Stimulated activated naive CD4-positive, alpha-beta T cell treated with Interleukin-2 at 50 U/mL for 16 hours (primary cell): ENCODE results near the gene TACR2.

ENCODE experiments used
- DNase-seq: peaks from one replicate; lab custom pipeline; 2025; lab: John Stamatoyannopoulos, UW

TACR2 gene

DNA sequence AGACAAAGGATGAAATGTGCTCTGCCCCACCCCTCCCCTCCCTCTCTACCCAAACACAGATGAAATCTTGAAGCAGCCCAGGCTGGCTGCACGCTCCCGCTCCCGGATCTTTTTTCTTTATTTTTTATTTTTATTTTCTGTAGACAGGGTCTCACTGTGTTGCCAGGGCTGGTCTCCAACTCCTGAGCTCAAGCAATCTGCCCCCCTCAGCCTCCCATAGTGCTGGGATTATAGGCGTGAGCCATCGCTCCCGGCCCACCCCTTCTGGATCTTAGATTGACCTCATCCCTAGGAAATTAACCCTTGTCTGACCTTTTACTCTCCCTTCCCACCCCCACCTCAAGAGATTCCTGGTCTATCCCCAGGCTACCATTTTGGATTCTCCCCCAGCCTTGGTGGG is 14.3 kb downstream of the TACR2 start:
- no peak for DNase-seq

DNA sequence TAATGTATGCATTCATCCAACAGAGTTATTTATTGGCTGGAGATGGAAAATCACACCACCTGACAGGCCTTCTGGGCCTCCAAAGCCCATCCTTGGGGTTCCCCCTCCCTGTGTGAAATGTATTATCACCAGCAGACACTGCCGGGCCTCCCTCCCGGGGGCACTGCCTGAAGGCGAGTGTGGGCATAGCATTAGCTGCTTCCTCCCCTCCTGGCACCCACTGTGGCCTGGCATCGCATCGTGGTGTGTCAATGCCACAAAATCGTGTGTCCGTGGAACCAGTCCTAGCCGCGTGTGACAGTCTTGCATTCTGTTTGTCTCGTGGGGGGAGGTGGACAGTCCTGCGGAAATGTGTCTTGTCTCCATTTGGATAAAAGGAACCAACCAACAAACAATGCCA is 15.3 kb downstream of the TACR2 start:
- no peak for DNase-seq

DNA sequence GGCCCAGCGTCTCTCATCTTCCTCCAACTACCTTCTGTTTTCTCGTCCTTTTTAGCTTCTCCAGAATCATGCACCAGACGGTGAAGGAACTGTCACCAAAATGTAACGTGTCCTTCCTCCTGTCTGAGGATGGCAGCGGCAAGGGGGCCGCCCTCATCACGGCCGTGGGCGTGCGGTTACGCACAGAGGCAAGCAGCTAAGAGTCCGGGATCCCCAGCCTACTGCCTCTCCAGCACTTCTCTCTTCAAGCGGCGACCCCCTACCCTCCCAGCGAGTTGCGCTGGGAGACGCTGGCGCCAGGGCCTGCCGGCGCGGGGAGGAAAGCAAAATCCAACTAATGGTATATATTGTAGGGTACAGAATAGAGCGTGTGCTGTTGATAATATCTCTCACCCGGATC is 15.8 kb downstream of the TACR2 start:
- DNase-seq: no peak

DNA sequence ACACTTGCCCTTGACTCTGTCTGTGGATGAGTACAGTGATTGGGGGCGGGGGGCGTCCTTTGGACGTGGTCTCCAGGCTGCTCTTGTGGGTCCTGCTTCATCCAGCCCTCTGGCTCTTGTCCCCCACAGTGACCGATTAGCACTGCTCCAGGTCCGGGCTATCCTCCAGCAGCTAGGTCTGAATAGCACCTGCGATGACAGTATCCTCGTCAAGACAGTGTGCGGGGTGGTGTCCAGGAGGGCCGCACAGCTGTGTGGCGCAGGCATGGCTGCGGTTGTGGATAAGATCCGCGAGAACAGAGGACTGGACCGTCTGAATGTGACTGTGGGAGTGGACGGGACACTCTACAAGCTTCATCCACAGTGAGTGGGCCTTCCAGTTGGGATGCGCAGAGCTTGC is 18.3 kb downstream of the TACR2 start:
- DNase-seq: no peak

DNA sequence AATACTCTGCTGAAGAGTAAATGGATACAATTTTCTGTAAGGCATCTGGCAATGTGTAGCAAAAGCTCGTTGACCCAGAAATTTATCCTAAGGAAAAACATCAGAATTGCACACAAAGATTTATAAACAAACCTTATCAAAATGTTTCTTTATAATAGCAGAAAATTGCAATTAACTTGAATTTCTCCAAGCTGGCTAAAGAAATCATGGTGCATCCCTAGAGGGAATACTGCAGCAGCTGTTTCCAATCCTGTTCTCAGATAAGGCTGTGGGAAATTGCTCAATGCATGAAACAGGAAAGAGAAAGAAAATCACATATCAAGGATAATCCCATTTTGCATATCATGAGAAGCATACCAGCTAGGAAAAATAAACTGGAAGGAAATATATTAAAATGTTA is 18.7 kb downstream of the TACR2 start:
- DNase-seq: no peak

DNA sequence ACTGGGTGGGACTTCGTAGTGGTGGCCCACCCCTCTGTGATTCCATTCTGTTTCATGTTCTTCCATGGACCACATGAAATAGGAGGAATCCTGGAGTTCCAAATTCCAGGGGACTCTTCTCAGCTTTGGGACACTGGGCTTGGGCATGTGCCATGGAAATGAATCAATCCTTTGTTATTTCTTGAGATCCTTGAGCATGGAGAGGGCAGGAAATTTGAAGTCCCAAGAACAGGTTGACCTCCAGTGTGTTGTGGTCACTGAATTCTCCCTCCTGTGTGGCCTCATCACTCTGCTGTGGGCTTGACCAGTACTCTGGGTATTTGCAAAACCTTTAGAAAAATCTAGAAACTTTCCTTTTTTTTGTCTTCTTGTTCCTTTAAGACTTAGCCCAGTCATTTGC is 22.7 kb downstream of the TACR2 start:
- no peak for DNase-seq

DNA sequence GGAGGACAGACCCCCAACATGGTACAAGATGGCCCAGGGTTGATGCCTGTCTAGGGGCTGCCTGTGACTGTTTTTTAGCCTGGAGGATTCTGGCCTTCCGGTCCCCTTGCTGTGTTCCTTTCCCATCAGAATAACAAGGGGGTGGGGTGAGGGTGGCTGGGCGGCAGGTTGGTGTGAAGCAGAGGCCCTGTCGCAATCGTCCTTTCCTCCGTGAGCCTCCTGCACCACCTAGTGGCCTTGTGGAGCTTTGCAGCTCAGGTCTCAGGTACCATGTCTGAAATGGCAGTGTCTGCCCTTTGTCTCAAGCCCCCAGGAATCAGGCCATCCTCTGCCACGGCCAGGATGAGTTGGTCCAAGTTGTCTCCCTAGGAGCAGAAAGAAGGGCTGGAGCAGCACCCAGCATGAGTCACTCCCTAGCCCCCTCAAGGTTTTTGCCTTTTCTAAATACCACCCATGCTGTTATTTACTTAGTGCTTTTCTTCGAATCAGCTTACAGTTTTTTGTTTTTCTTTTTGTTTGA is 24.2 kb downstream of the TACR2 start:
- DNase-seq: peak; percentile 73

DNA sequence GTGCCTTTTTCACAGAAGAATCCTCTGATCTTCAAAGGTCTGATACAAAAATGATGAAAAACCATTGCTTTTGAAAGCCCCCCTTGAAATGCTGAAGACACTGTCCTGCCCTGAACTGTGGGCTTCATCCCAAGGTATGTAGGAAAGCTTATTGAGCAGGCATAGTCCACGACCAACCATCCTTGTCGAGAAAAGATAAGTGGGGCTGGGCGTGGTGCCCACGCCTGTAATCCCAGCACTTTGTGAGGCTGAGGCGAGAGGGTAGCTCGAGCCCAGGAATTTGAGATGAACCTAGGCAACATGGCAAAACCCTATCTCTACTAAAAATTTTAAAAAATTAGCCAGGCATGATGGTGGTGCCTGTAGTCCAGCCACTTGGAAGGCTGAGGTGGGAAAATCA is 25.6 kb downstream of the TACR2 start:
- no peak for DNase-seq

DNA sequence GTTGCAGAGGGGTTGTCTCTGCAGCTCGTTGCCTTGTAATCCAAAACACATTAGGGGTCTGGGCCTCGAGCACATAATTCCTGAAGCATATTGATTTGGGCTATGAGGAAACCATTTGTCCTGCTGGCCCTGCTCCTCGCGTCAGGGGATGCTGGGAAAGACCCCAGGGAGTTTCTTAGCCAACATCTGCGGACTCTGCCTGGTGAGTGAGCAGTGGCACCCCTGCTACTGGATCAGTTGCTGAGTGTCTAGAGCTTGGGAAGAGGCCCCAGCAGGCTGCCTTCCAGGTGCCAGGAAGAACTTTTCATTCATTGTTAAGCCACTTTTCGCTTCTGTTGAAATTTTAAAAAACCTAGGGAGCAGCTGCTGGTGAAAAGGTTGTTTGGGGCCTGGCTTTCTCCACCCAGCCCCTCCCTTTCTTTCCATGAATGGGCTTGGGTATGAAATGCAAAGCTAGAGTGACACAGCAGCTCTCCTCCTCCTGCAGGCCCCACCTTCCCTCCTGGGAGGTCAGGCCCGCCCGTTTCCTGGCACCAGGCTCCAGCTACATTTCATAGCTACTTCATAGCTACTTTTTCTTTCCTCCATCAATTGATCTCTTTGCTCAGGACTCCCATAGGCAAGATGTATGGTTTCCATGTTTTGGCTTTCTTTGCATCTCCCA is 26.8 kb downstream of the TACR2 start:
- no peak for DNase-seq

DNA sequence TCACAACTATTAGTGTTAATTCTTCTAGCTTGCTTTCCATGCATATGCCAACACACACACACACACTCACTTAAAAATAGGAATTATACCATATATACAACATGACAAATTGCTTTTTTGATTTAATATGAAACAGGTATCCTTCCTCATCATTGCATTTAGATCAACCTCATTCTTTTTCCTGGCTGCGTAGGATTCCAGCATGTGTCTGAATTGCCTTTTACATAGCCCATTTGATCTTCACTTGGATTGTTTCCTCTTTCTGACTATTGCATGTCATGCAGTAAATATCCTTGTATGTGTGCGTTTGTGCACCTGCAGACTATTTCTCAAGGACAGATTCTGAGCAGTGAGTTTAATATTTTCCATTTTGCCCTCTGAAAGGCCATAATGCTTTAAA is 28.2 kb downstream of the TACR2 start:
- DNase-seq: no peak

DNA sequence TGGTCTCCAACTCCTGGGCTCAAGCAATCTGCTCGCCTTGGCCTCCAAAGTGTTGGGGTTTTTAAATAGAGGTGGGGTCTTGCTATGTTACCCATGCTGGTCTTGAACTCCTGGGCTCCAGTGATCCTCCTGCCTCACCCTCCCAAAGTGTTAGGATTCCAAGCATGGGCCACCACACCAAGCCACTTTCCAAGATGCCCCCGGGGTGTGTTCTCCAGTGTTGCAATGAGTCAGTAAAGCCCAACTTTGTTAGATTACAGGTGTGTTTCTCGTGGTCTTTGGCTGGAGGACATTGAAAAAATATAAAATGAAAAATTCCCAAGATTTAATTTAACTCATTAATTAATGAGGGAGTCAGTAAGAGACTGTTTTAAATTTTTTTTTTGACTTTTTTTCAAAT is 29.2 kb downstream of the TACR2 start:
- DNase-seq: no peak

DNA sequence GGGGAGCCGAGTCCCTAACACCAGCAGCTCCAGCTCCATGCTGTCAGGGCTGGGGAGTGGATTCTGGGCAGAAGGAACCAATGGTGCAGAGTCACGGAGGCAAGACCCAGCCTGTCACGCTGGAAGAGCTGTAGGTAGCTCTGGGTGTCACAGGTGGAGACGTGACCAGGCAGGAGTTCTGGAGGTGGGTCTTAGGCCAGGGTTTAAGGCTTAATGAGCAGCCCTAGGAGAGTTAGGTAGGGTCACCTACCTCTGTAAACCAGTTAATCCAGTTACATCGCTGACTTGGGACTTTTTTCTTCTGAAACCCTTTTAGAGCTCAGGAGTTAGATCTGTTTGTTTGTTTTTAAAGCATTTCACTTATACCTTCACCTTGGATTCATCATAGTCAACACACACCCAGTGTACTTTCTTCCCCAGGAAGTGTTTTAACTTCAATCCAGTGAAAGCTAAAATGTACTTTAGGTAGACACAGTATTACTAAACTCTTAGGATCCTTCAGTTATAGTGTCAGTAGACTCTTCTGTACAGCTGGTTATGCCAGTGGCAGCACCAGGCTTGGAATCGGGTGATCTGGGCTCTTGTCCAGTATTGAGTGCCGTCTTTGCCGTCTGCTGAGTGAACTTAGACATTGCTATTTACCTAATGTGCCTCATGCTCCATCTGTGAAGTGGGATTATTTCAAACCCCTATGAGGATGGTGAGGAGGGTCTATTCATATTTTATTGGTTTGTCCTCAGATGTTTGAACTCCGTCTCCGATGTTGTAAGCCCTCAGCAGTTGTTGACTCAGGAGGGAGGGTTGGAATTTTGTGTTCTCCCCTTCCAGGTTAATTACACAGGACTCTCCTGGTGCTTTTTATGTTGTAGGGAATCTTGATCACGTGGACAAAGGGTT is 31.0 kb downstream of the TACR2 start:
- DNase-seq: no peak

DNA sequence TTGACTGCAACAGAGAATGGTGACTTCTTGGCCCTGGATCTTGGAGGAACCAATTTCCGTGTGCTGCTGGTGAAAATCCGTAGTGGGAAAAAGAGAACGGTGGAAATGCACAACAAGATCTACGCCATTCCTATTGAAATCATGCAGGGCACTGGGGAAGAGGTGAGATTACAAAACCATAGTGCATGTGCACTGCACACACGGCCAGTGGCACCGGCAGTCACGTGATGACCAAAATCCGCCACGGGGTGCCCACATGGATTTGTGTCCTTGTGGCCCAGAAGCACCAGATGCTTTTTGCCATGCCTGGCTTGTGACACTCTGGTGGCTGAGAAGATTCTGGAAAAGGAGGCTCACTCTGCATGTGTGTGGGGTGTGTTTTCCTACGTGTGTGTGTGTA is 32.4 kb downstream of the TACR2 start:
- no peak for DNase-seq

DNA sequence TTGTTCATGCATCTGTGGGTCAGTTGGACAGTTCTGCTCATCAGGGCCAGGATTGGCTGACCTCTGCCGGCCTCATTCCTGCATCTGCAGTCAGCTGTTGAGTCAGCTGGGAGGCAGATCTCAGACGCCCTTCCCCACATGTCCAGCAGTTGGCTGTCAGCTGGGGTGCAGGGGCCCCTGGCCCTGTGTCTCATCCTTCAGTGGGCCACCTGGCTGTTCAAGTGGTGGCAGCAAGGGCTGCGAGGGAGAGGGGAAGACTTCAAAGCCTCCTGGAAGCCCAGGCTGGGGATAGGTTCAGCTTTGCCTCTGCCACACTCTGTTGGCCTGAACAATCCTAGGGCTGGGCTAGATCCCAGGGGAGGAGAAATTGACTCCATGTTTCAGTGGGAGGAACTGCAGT is 33.2 kb downstream of the TACR2 start:
- DNase-seq: no peak

DNA sequence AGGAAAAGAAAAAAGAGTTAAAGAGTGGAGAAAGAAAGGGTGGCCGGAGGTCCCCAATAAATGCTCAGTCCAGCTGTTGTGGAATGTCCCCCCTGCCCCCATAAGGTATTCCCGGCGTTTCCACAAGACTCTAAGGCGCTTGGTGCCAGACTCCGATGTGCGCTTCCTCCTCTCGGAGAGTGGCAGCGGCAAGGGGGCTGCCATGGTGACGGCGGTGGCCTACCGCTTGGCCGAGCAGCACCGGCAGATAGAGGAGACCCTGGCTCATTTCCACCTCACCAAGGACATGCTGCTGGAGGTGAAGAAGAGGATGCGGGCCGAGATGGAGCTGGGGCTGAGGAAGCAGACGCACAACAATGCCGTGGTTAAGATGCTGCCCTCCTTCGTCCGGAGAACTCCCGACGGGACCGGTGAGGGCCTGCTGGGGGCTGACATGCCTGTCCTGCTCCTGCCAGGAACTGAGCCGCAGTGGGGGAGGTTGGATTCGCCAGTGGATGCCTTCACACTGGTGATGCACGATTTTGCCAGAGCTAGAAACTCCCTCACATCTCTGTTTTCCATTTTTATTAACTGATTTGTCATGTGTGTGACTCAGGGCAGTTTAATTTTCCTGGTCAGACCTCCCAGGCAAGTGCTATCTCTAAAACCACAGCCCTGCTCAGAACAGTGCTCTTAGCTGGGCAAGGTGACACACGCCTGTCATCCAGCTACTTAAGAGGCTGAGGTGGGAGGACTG is 34.2 kb downstream of the TACR2 start:
- no peak for DNase-seq

DNA sequence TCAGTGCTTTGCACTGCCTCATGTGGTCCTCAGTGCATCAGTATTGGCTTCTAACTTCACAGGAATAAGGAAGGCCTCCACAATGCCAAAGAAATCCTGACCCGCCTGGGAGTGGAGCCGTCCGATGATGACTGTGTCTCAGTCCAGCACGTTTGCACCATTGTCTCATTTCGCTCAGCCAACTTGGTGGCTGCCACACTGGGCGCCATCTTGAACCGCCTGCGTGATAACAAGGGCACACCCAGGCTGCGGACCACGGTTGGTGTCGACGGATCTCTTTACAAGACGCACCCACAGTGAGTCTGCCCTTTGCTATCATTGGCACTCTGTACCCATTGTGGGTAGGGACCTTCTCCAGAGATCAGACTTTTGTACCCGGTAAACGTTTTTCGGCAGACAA is 36.9 kb downstream of the TACR2 start:
- DNase-seq: no peak

DNA sequence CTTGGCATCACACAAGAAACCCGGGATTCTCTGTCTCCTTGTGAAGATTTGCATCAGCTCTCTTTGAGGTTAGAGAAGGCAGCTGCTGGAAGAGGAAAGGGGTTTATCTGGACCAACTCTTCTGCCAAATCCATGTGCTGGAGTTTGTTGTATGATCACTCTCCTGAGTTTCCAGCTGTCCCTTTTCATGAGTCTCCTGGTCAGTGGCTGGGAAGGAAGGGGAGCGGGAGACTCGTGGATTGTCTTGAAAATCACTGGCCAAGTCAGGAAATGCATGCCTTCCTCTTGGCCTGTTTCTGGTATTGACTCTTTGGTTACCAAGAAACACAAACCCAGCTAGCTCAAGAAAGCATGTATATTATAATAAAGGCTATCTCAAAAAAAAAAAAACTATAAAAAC is 38.8 kb downstream of the TACR2 start:
- no peak for DNase-seq

DNA sequence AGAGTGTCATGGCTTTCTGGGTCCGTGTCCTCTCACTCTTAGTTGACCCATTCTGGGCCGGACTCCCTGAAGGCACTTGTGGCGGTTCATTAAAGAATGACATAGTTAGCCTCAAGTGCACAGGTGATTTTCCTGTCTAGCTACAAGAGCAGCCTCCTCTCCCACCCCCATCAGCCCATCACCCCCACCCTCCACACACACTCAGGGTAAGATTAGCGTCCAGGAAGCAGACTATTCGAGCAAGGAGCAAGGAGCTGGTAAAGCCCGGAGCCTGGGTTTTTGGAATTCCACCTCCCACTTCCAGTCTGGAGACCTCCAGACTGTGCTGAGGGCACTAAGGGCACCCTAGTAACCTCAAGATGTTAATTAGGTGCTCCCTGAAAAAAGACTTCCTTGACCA is 39.5 kb downstream of the TACR2 start:
- DNase-seq: no peak

DNA sequence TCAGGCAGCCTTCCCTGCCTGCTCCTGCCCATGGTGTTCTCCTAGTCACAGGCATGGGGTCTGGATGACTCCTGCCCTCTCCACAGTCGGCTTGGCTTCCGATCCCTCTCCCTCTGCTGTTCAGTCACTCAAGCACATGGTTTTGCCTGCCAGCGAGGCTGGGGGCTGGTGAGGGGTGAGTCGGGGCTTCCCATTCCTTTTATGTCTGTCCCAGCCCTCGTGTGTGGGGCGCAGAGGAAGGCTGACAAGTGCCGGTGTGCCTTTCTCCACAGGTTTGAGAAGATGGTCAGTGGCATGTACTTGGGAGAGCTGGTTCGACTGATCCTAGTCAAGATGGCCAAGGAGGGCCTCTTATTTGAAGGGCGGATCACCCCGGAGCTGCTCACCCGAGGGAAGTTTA is 40.1 kb downstream of the TACR2 start:
- no peak for DNase-seq

DNA sequence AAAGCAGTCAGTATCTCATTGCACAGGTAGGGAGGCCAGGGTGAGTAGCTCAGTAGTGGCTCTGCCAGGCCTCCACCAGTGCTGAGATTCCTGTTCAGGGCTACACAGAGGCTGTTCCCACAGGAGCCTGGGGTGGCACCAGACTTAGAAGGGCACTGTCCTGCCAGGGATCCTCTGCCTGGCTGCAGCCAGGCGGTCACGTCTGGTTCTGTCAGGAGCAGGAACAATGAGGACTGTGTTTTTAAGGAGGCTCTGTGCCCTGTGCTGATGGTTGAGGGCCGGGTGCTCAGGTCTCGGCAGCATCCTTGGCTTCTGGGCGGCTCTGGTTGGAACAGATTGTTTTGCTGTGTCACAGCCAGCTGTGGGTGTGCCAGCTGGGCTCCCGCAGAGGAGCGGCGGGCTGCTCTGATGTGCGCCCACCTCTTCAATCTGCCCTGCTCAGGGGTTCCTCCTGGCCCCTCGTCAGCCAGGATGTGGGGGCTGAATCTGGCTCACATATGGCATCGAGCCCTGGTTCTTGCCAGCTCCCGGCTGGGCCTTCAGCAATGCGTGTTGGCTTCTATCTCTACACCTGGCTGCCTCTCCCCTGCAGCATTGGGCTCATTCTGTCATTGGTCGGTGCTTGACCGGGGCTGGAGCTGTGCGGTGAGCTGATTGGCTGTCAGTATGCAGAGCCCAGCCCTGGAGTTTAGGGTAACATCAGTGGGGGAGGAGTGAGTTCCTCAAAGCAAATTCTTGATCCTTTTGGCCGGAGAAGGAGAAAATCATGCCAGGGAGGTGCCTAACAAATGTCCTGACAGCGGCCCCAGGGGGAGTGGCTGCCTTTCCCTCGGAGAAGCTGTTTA is 41.2 kb downstream of the TACR2 start:
- DNase-seq: no peak

DNA sequence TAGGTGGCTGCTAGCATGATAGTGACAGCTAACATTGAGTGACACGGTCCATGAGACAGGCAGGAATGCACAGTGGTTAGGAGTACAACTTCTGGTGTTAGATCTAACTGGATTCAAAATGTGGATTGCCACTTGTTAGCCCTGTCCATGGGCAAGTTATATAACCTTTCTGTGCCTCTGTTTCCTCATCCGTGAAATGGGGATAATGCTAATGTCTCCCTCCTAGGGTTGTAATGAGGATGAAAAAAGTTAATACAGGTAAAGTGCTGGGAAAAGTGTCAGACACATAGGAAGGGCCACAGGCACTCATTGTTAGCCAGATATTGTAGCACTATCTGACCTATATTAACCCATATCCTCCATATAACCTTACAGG is 41.8 kb downstream of the TACR2 start:
- no peak for DNase-seq

DNA sequence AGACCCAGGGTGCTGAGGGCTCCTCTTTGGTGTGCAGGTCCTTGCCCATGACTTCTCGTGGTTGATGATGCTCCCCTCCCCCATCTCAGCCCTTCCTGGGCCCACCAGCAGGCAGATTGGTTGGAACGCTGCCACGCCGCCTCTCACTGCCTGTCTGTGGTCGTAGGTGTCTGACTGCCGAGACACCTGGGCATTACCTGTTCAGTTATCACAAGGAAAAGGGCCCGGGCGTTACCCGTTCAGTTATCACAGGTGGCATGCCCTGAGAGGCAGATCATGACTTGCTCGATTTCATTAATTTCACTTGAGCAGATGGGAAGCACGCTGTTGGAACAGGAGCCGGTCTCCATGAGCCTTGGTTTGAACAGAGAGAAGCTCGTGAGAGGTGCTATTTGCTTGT is 42.5 kb downstream of the TACR2 start:
- DNase-seq: no peak
